LNCaP clone FGC (cell line): Measurements from ENCODE around the gene RALBP1.
"Not testable (repeated sequence)": the region's sequence is repeated elsewhere in the genome, so short reads cannot be mapped to it uniquely, and the experiment has no call there.

ENCODE experiments used
- DNase-seq: peaks from one replicate; pipeline ENCODE4 v3.0.0-alpha.2; 2011; ENCODE audit warnings: low read depth
- H3K4me3 ChIP-seq: 2 replicates; pipeline ENCODE4 v1.5.1; 2011; ENCODE audit warnings: mild to moderate bottlenecking, low read depth, low read length, control low read depth
- CTCF ChIP-seq: IDR thresholded peaks from 2 replicates; pipeline ENCODE4 v1.5.1; 2012; ENCODE audit warnings: mild to moderate bottlenecking; ENCODE audit not compliant: control insufficient read depth, insufficient read depth; ENCODE audit errors: extremely low read depth

RALBP1 gene

GRCh38 chr18:9474108-9474982, 968 bp upstream of the RALBP1 start:
- DNase-seq, result no peak
- no peak; the same call in 1 of the 2 replicates for TF ChIP-seq CTCF
- peak overlapping the region; percentile 77 for H3K4me3 ChIP-seq

GRCh38 chr18:9475643-9476591, 604 bp downstream of the RALBP1 start:
- H3K4me3 ChIP-seq, result peak overlapping the region; percentile 77
- TF ChIP-seq CTCF, result no peak
- no peak for DNase-seq

GRCh38 chr18:9476949-9477348, 1.6 kb downstream of the RALBP1 start:
- not testable (repeated sequence) for H3K4me3 ChIP-seq, DNase-seq

- no peak for TF ChIP-seq CTCF
- no peak for DNase-seq
- no peak overlapping the region for H3K4me3 ChIP-seq
These were observed 2.2 kb downstream of the RALBP1 start for GRCh38 chr18:9477509-9477908.

GRCh38 chr18:9478545-9478944, 3.2 kb downstream of the RALBP1 start:
- no peak for DNase-seq
- no peak for TF ChIP-seq CTCF

GRCh38 chr18:9482790-9483189, 7.5 kb downstream of the RALBP1 start:
- no peak for TF ChIP-seq CTCF
- no peak for DNase-seq
- H3K4me3 ChIP-seq, result no peak overlapping the region

More at GRCh38 chr18:9478545-9478944, 3.2 kb downstream of the RALBP1 start:
- no peak overlapping the region for H3K4me3 ChIP-seq

- DNase-seq, result no peak
- no peak for TF ChIP-seq CTCF
- H3K4me3 ChIP-seq, result no peak overlapping the region
These were observed 8.2 kb downstream of the RALBP1 start for GRCh38 chr18:9483526-9483925.

- DNase-seq, H3K4me3 ChIP-seq: not testable (repeated sequence)
These were observed 9.5 kb downstream of the RALBP1 start for GRCh38 chr18:9484856-9485255.
